ENCODE measurements around the gene COL8A2.
A peak's percentile ranks its signal among the peaks of the same experiment; 100 is the strongest.

DNA sequence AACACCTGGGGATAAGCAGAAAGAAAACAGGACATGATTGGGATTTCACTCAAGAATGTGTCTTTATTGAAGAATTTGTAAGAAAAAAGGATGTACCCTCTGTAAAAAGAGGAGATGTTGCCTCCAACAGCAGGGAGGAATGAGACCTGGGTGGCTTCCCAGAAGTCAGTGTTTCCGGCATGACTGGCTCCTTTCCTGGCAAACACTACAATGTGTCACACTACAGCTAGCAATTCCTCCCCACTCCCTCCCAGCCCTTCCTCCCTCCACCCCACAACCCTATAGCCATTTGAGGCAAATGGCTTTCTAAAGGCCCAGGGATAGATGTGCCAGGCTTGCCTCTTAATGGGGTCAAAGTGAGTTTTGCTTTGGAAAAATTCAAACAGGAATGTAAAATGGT, 11.5 kb upstream of the COL8A2 start:
- TF ChIP-seq, protein P1, sequence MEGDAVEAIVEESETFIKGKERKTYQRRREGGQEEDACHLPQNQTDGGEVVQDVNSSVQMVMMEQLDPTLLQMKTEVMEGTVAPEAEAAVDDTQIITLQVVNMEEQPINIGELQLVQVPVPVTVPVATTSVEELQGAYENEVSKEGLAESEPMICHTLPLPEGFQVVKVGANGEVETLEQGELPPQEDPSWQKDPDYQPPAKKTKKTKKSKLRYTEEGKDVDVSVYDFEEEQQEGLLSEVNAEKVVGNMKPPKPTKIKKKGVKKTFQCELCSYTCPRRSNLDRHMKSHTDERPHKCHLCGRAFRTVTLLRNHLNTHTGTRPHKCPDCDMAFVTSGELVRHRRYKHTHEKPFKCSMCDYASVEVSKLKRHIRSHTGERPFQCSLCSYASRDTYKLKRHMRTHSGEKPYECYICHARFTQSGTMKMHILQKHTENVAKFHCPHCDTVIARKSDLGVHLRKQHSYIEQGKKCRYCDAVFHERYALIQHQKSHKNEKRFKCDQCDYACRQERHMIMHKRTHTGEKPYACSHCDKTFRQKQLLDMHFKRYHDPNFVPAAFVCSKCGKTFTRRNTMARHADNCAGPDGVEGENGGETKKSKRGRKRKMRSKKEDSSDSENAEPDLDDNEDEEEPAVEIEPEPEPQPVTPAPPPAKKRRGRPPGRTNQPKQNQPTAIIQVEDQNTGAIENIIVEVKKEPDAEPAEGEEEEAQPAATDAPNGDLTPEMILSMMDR (conservative IDR thresholded peaks at IDR 0.05; ENCODE audit: low read depth, low read length), result no peak
- TF ChIP-seq MAFK (IDR thresholded peaks at IDR 0.05; ENCODE audit: low read depth, low read length) (no peak), NFE2L2 (IDR thresholded peaks at IDR 0.05; ENCODE audit: low read depth, low read length) (peak; percentile 76; the same call in 1 of the 2 replicates), POLR2A (IDR thresholded peaks at IDR 0.05; ENCODE audit: low read depth, low read length) (no peak), SMC3 (IDR thresholded peaks at IDR 0.05; ENCODE audit: low read depth, low read length) (0 out of 2 replicates have a peak, but pooled peaks have one; percentile 8), CHD1 (IDR thresholded peaks at IDR 0.05; ENCODE audit: low read depth, low read length) (no peak), BHLHE40 (IDR thresholded peaks at IDR 0.05; ENCODE audit: low read depth, low read length) (no peak), RCOR1 (IDR thresholded peaks at IDR 0.05; ENCODE audit: insufficient replicate concordance, low read length) (no peak), RFX5 (IDR thresholded peaks at IDR 0.05; ENCODE audit: low read depth, low read length) (no peak), FOS (IDR thresholded peaks at IDR 0.05; ENCODE audit: low read depth, low read length) (0 out of 2 replicates have a peak, but pooled peaks have one; percentile 38)
